Thoracic aorta (tissue), 2 donors: ENCODE results near the gene C22orf39. TPM values are rescaled to one million over a fixed set of nuclear protein-coding genes. Genes with fewer than 3 reads are reported as not detected.

Experiments
- ATAC-seq: fragments of 150-250 bp; one replicate; pipeline ENCODE4 v1.8.0; 2017; ENCODE audit warnings: low read depth; ENCODE audit not compliant: insufficient number of reproducible peaks, low FRiP score
- DNase-seq: peaks from one replicate; pipeline ENCODE4 v3.0.0-alpha.2; 2020; ENCODE audit warnings: low spot score
- H3K27ac ChIP-seq, 2 donors: fragments of 200-600 bp; sonication (generic); 1 replicate in 1 of 2; 2 replicates in 1 of 2; pipeline ENCODE4 v1.5.1; 2016; ENCODE audit warnings: mild to moderate bottlenecking in 2 of 2, moderate library complexity in 2 of 2
- H3K27me3 ChIP-seq: fragments of 200-600 bp; sonication (generic); replicated peaks from 2 replicates; pipeline ENCODE4 v1.6.0; 2016; ENCODE audit warnings: mild to moderate bottlenecking; ENCODE audit not compliant: insufficient read depth
- H3K36me3 ChIP-seq: fragments of 200-600 bp; sonication (generic); one replicate; pipeline ENCODE4 v1.5.1; 2016
- H3K4me1 ChIP-seq, 2 donors: fragments of 200-600 bp; sonication (generic); 1 replicate in 1 of 2; 2 replicates in 1 of 2; pipeline versions ENCODE4 v1.5.1 to v1.6.0; 2016; ENCODE audit warnings: low read depth in 2 of 2, mild to moderate bottlenecking in 1 of 2; ENCODE audit not compliant: control insufficient read depth in 1 of 2
- H3K4me3 ChIP-seq: fragments of 200-600 bp; sonication (generic); 2 replicates; pipeline ENCODE4 v1.5.1; 2016; ENCODE audit warnings: mild to moderate bottlenecking
- H3K9me3 ChIP-seq: fragments of 200-600 bp; sonication (generic); 2 replicates; pipeline ENCODE4 v1.5.1; 2016
- total RNA-seq, 2 donors: library from RNA; depleted of rRNA; stranded (reverse); fragments of >200 nt; gene quantifications; one replicate each; pipeline versions ENCODE4 v1.1.0 to v1.2.3, GENCODE V29; 2016
- TF ChIP-seq, protein P1 (sequence below): fragments of 200-600 bp; sonication (generic); IDR thresholded peaks from one replicate; pipeline ENCODE4 v1.5.1; 2019; ENCODE audit warnings: antibody characterized with exemption

C22orf39 gene
- total RNA-seq, 2 donors from 2014 or later: 59.8 to 67.7 TPM

DNA sequence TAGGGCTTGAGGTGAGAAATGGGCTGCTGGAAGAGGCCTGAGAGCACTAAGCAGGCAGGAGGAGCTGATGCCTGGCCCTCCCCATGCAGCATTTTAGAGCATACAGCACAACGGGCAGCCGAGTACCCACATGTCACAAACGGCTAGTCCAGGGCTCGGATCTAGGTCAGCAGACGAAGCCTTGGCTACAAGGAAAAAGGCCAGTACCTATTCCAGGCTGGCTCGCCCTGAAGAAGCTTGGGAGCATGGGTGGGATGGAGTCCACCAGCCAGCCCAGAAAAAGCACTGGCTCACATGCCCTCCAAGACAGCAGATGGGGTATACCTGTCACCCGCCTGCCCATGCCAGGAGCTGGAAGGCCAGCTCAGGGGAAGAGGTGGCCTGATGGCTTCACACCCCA, 21.9 kb upstream of the C22orf39 start:
- no peak overlapping the region for H3K4me3 ChIP-seq
- no peaks in the 10 kb centered on the region for H3K27me3 ChIP-seq
- TF ChIP-seq, protein P1, sequence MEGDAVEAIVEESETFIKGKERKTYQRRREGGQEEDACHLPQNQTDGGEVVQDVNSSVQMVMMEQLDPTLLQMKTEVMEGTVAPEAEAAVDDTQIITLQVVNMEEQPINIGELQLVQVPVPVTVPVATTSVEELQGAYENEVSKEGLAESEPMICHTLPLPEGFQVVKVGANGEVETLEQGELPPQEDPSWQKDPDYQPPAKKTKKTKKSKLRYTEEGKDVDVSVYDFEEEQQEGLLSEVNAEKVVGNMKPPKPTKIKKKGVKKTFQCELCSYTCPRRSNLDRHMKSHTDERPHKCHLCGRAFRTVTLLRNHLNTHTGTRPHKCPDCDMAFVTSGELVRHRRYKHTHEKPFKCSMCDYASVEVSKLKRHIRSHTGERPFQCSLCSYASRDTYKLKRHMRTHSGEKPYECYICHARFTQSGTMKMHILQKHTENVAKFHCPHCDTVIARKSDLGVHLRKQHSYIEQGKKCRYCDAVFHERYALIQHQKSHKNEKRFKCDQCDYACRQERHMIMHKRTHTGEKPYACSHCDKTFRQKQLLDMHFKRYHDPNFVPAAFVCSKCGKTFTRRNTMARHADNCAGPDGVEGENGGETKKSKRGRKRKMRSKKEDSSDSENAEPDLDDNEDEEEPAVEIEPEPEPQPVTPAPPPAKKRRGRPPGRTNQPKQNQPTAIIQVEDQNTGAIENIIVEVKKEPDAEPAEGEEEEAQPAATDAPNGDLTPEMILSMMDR: no peak
- H3K4me1 ChIP-seq: no peaks in the 10 kb centered on the region
- H3K27ac ChIP-seq: no peak overlapping the region
- ATAC-seq (no peak), DNase-seq (no peak)
- no peaks in the 10 kb centered on the region for H3K9me3 ChIP-seq
- H3K36me3 ChIP-seq: peaks cover 83% of the 10 kb centered on the region

DNA sequence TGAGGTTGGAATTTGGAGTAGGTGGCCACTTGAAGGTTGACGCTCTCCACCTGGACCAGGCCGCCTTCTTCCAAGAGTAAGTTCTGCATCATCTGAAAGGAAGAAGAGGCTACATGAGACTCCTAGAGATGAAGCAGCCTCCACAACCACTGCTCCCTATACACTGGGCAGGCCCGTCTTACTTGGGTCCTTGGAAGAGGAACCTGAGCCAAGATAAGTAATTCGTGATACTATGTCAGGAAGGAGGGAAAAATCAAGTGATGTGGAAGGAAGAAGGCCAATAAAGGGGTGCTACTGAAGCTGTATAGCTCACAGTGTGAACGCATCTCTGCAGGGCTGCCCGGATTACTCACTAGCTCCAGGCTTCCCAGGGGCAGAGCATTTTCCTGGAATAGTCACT, 20.4 kb upstream of the C22orf39 start:
- Histone ChIP-seq H3K9me3 (no peaks in the 10 kb centered on the region), H3K36me3 (peaks cover 76% of the 10 kb centered on the region), H3K4me1 (no peaks in the 10 kb centered on the region), H3K27ac (no peak overlapping the region), H3K4me3 (no peak overlapping the region), H3K27me3 (no peaks in the 10 kb centered on the region)
- TF ChIP-seq, protein P1: no peak
- DNase-seq: no peak
- no peak for ATAC-seq

DNA sequence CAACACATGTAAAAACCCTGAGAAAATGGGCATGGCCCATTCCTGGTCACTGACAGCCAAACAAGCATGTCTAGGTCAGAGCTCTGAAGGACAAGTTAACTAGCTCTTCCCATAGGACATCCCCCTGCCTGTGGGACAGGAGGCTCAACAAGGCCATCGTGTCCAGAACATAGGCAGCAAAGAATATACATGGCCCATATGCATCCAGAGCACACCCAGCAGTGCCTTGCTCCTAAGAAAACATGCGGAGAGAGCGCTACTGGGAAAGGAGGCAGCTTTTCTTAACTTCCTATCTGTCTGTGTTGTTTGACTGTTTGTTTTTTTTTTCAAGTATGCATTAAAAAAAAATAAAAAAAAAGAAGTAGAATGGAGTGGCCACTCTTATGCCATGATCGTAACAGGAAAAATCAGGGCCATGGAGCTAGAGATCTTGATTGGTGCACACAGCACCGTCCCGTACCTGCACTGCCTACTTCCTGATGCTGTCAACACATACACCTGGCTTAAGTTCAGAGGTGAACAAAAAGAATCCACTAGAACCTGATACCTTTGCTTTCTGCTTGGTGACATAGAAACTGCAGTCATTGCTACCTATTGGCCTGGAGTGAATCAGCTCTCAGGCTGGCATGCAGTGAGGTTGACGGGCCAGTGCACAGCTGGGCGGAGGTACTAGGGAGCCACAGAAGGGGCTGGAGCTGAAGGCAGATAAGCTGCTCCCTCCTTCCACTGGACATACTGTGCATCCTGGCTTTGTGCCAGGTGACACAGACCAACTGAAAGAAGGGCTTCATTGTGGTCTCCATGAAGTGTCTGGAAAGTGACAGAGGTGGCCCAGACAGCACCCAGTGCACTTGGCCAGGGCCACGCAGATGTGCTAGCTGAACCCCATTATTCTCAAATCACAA, 19.6 kb upstream of the C22orf39 start:
- Histone ChIP-seq H3K9me3 (no peaks in the 10 kb centered on the region), H3K4me3 (no peak overlapping the region), H3K36me3 (peaks cover 72% of the 10 kb centered on the region), H3K4me1 (no peaks in the 10 kb centered on the region), H3K27me3 (no peaks in the 10 kb centered on the region), H3K27ac (no peak overlapping the region)
- DNase-seq: no peak
- TF ChIP-seq, protein P1: no peak
- ATAC-seq: no peak

DNA sequence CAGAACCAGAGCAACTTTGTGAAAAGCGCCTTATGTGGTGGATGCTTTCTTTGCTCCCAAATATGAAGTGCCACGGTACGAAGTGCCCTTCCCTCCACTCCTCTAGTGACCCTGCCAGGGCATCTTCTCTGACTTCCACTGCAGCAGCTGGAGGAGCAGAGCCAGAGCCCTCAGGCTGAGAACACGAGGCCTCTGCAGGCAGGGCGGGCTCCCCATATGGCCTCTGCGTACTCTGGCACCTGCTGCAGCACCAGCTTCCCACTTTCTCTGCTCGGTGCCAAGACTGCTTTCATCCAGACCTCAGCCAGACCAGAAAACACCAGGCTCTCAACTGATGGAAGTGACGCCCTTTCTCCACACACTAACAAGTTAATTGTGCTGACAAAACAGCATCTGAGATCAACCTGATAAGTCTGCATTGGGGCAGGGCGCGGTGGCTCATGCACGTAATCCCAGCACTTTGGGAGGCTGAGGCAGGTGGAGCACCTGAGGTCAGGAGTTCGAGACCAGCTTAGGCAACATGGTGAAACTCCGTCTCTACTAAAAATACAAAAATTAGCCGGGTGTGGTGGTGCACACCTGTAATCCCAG, 18.7 kb upstream of the C22orf39 start:
- Histone ChIP-seq H3K27ac (no peak overlapping the region), H3K4me3 (no peak overlapping the region), H3K27me3 (no peaks in the 10 kb centered on the region), H3K9me3 (no peaks in the 10 kb centered on the region), H3K36me3 (peaks cover 66% of the 10 kb centered on the region), H3K4me1 (no peaks in the 10 kb centered on the region)
- ATAC-seq (no peak), DNase-seq (no peak)
- TF ChIP-seq, protein P1: no peak

DNA sequence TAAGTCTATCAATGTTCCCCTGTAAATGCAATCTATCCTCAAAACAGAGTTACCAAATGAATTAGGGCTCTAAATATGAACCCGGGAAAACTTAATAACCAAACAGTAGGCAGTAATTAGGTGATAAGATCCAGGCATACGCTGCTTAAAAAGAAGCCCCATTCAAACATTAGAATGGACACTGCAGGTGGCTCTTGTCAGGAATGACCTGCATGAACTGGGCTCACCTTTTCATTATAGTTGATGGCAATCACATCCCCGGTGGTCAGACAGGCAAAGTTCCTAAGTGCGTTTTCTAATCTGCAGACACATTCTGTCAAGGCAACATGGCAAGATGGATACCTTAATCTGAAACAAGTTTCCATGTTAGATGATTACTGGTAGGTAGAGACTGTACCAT, 17.5 kb upstream of the C22orf39 start:
- H3K27ac ChIP-seq: no peak overlapping the region
- ATAC-seq: no peak
- peaks cover 55% of the 10 kb centered on the region for H3K36me3 ChIP-seq

More for the DNA sequence above, 17.5 kb upstream of the C22orf39 start:
- TF ChIP-seq, protein P1: no peak
- Histone ChIP-seq H3K4me3 (no peak overlapping the region), H3K27me3 (no peaks in the 10 kb centered on the region), H3K4me1 (no peaks in the 10 kb centered on the region), H3K9me3 (no peaks in the 10 kb centered on the region)
- DNase-seq: no peak
